ENCODE results near the gene FBXL20.

GRCh38 chr17:39238311-39238972 is 163.0 kb downstream of the FBXL20 start:
- TF ChIP-seq CTCF (conservative IDR thresholded peaks at IDR 0.05; ENCODE audit: low read depth, low read length) = no peak
- TF ChIP-seq EZH2phosphoT487 (IDR thresholded peaks at IDR 0.05; ENCODE audit: borderline replicate concordance, low read length) = no peak
- TF ChIP-seq EZH2 (IDR thresholded peaks at IDR 0.05; ENCODE audit: low read length, unreplicated experiment) = no peak
